Activated CD8-positive, alpha-beta memory T cell treated with anti-CD3 and anti-CD28 coated beads, Interleukin-2, amount 10 ng/mL, durations not matched to agents 7 days and 5 days (primary cell): ENCODE data around the gene ZNF618. TPM values are rescaled to one million over a fixed set of nuclear protein-coding genes. Genes with fewer than 3 reads are reported as not detected.

ENCODE experiments used
- ATAC-seq: fragments of 150-1000 bp; cut with Tn5 transposase; one replicate; pipeline ENCODE4 v1.10.0; 2021; ENCODE audit warnings: moderate library complexity
- CTCF ChIA-PET: fragments of 350-600 bp; sonication (Branson Sonifier 250); formaldehyde crosslinking; loops from one replicate; lab custom pipeline; 2021; ENCODE audit warnings: antibody characterized with exemption; lab: Charles Lee
- DNase-seq: peaks from one replicate; pipeline ENCODE4 v3.0.0-alpha.2; 2020
- H3K27ac Mint-ChIP-seq: one replicate; pipeline ENCODE4 v1.8.0; 2021; ENCODE audit warnings: mild to moderate bottlenecking, mixed read lengths
- H3K27me3 Mint-ChIP-seq: one replicate; pipeline ENCODE4 v1.8.0; 2021; ENCODE audit warnings: mixed read lengths
- H3K36me3 Mint-ChIP-seq: one replicate; pipeline ENCODE4 v1.8.0; 2021; ENCODE audit warnings: mild to moderate bottlenecking, mixed read lengths
- H3K4me1 Mint-ChIP-seq: one replicate; pipeline ENCODE4 v1.8.0; 2021; ENCODE audit warnings: mixed read lengths
- H3K4me3 Mint-ChIP-seq: one replicate; pipeline ENCODE4 v1.8.0; 2021; ENCODE audit warnings: mild to moderate bottlenecking, moderate library complexity, mixed read lengths
- H3K9me3 Mint-ChIP-seq: one replicate; pipeline ENCODE4 v1.8.0; 2022; ENCODE audit warnings: low read depth, mixed read lengths
- total RNA-seq, 2 experiments: library from RNA; stranded (reverse); gene quantifications; one replicate each; pipeline ENCODE4 v1.2.3, GENCODE V29; 2021

Gene ZNF618
- total RNA-seq, 2 experiments from 2014 or later, result 0.54 to 0.79 TPM

DNA sequence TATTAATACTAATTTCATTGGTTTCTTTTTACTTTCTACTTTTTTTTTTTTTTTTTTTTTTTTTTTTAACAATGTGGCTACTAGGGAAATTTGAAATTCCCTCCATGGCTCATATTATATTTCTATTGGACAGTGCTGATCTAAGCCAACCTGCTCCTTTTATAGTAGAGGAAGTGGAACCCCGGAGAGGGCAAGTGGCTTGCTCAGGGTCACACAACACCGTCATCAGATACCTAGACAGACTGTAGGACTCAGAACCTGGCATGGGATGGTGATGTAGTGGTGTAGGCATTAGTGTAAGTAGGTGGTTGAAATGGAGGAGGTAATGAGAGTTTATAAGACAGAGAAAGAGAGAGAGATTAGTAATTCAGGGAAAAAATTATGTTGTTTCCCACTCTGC lies 10.8 kb downstream of the ZNF618 start:
- ATAC-seq (no peak), DNase-seq (no peak)
- peaks cover 2% of the 10 kb centered on the region for H3K27me3 Mint-ChIP-seq
- H3K36me3 Mint-ChIP-seq, result peaks cover 1% of the 10 kb centered on the region
- no peak overlapping the region for H3K27ac Mint-ChIP-seq
- CTCF ChIA-PET, result no interaction called here
- H3K9me3 Mint-ChIP-seq, result peaks cover 2% of the 10 kb centered on the region
- H3K4me1 Mint-ChIP-seq, result peaks cover 14% of the 10 kb centered on the region
- no peak overlapping the region for H3K4me3 Mint-ChIP-seq

DNA sequence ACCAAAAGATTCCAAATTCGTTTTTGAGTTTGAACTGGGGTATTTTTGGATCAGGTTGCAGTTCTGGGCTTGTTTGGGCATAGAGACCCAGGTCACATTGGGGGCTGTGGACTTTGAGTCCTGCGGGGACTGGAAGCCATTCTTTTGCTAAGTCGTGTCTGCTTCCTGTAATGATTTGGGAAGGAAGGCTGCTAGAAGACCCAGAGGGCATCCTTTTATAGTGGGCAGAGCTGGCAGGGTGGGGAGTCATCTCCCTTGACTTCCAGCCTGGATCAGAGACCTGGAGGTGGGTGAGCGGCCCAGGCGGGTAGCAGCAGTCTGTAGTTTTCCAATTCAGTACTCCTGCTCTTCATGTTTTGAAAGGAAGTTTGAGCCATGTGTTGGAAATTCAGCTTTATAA lies 11.3 kb downstream of the ZNF618 start:
- H3K4me1 Mint-ChIP-seq, result peaks cover 14% of the 10 kb centered on the region
- CTCF ChIA-PET, result no interaction called here
- H3K27me3 Mint-ChIP-seq, result peaks cover 7% of the 10 kb centered on the region
- DNase-seq (peak; percentile 22), ATAC-seq (no peak)
- peaks cover 1% of the 10 kb centered on the region for H3K36me3 Mint-ChIP-seq
- H3K4me3 Mint-ChIP-seq, result no peak overlapping the region
- H3K27ac Mint-ChIP-seq, result no peak overlapping the region
- H3K9me3 Mint-ChIP-seq, result peaks cover 2% of the 10 kb centered on the region

GRCh38 chr9:113888336-113888735 lies 12.2 kb downstream of the ZNF618 start:
- peaks cover 10% of the 10 kb centered on the region for H3K27me3 Mint-ChIP-seq
- peaks cover 1% of the 10 kb centered on the region for H3K36me3 Mint-ChIP-seq
- peaks cover 2% of the 10 kb centered on the region for H3K9me3 Mint-ChIP-seq
- peak; percentile 28 for DNase-seq
- H3K4me1 Mint-ChIP-seq, result peaks cover 14% of the 10 kb centered on the region
- no peak for ATAC-seq
- H3K27ac Mint-ChIP-seq, result no peak overlapping the region
- no peak overlapping the region for H3K4me3 Mint-ChIP-seq
- CTCF ChIA-PET, result no interaction called here

- H3K36me3 Mint-ChIP-seq, result peaks cover 1% of the 10 kb centered on the region
- DNase-seq (peak; percentile 25), ATAC-seq (no peak)
- H3K27me3 Mint-ChIP-seq, result peaks cover 10% of the 10 kb centered on the region
- peaks cover 2% of the 10 kb centered on the region for H3K9me3 Mint-ChIP-seq
- H3K4me3 Mint-ChIP-seq, result no peak overlapping the region
- no peak overlapping the region for H3K27ac Mint-ChIP-seq
- CTCF ChIA-PET, result no interaction called here
- H3K4me1 Mint-ChIP-seq, result peaks cover 14% of the 10 kb centered on the region
Observed at GRCh38 chr9:113888976-113889375, 12.9 kb downstream of the ZNF618 start.

- H3K4me3 Mint-ChIP-seq, result no peak overlapping the region
- DNase-seq, result no peak
- peaks cover 11% of the 10 kb centered on the region for H3K4me1 Mint-ChIP-seq
- peaks cover 22% of the 10 kb centered on the region for H3K27me3 Mint-ChIP-seq
- CTCF ChIA-PET, result no interaction called here
- ATAC-seq, result no peak
- peaks cover 2% of the 10 kb centered on the region for H3K9me3 Mint-ChIP-seq
- H3K27ac Mint-ChIP-seq, result no peak overlapping the region
- peaks cover 1% of the 10 kb centered on the region for H3K36me3 Mint-ChIP-seq
Observed at GRCh38 chr9:113890704-113891103, 14.6 kb downstream of the ZNF618 start.

- no peak overlapping the region for H3K4me3 Mint-ChIP-seq
- H3K9me3 Mint-ChIP-seq, result peaks cover 2% of the 10 kb centered on the region
- CTCF ChIA-PET, result no interaction called here
- H3K36me3 Mint-ChIP-seq, result no peaks in the 10 kb centered on the region
- no peak for ATAC-seq
- no peaks in the 10 kb centered on the region for H3K4me1 Mint-ChIP-seq
- H3K27me3 Mint-ChIP-seq, result peaks cover 23% of the 10 kb centered on the region
- peak; percentile 4 for DNase-seq
- H3K27ac Mint-ChIP-seq, result no peak overlapping the region
Observed at GRCh38 chr9:113892861-113893491, 16.9 kb downstream of the ZNF618 start.

DNA sequence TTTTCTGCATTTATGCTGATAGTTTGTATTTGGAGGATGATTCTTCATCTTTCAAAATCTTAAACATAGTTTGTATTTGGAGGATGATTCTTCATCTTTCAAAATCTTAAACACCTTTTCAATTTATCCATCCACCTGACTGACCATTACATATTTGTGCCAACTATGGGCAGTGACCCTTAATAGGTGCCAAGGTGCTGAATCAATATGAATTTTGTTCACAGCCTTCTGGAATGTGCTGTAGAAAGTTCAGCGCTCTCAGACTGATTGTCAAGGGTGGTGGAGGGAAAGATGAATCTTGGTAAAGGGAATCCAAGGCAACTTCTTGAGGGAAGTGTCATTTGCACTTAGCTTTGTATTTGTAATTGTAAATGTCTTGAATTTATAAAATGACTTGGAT lies 18.1 kb downstream of the ZNF618 start:
- H3K4me1 Mint-ChIP-seq, result no peaks in the 10 kb centered on the region
- no peak overlapping the region for H3K4me3 Mint-ChIP-seq
- H3K9me3 Mint-ChIP-seq, result peaks cover 2% of the 10 kb centered on the region
- CTCF ChIA-PET, result no interaction called here
- DNase-seq, result no peak
- no peak overlapping the region for H3K27ac Mint-ChIP-seq
- peaks cover 30% of the 10 kb centered on the region for H3K27me3 Mint-ChIP-seq
- H3K36me3 Mint-ChIP-seq, result no peaks in the 10 kb centered on the region
- no peak for ATAC-seq

GRCh38 chr9:113895526-113895925 lies 19.4 kb downstream of the ZNF618 start:
- H3K36me3 Mint-ChIP-seq, result no peaks in the 10 kb centered on the region
- H3K27me3 Mint-ChIP-seq, result peaks cover 31% of the 10 kb centered on the region

GRCh38 chr9:113896713-113897112 lies 20.6 kb downstream of the ZNF618 start:
- Mint-ChIP-seq H3K4me1 (no peaks in the 10 kb centered on the region), H3K27me3 (peaks cover 31% of the 10 kb centered on the region), H3K4me3 (no peak overlapping the region), H3K9me3 (no peaks in the 10 kb centered on the region), H3K27ac (no peak overlapping the region), H3K36me3 (no peaks in the 10 kb centered on the region)
- no peak for DNase-seq
- ATAC-seq, result no peak
- CTCF ChIA-PET, result no interaction called here

More at GRCh38 chr9:113895526-113895925, 19.4 kb downstream of the ZNF618 start:
- no peak for ATAC-seq
- H3K4me3 Mint-ChIP-seq, result no peak overlapping the region
- H3K4me1 Mint-ChIP-seq, result no peaks in the 10 kb centered on the region
- H3K27ac Mint-ChIP-seq, result no peak overlapping the region
- H3K9me3 Mint-ChIP-seq, result no peaks in the 10 kb centered on the region
- no peak for DNase-seq
- CTCF ChIA-PET, result no interaction called here

GRCh38 chr9:113898151-113898550 lies 22.0 kb downstream of the ZNF618 start:
- H3K36me3 Mint-ChIP-seq, result no peaks in the 10 kb centered on the region
- no peak overlapping the region for H3K4me3 Mint-ChIP-seq
- H3K27ac Mint-ChIP-seq, result no peak overlapping the region
- CTCF ChIA-PET, result no interaction called here
- H3K4me1 Mint-ChIP-seq, result no peaks in the 10 kb centered on the region
- peaks cover 21% of the 10 kb centered on the region for H3K27me3 Mint-ChIP-seq
- no peaks in the 10 kb centered on the region for H3K9me3 Mint-ChIP-seq
- DNase-seq (no peak), ATAC-seq (no peak)

DNA sequence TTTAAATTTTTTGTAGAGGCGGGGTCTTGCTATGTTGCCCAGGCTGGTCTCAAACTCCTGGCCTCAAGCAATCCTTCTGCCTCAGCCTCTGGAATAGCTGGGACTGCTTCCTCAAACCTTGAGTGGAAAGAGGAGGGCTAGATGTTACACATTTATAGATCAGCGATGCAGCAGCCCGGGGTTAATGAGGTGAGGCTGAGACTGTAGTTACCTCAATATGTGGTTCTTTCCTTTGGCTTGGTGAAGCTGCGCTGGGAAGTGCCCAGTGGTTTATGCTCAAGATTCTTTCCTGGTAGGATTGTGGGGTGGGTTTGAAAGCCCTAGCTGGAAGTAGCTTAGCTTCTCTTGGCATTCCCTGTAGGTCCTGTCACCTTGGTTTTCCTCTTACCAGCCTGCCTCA lies 22.5 kb downstream of the ZNF618 start:
- Mint-ChIP-seq H3K9me3 (peaks cover 1% of the 10 kb centered on the region), H3K4me1 (no peaks in the 10 kb centered on the region), H3K36me3 (no peaks in the 10 kb centered on the region), H3K27ac (no peak overlapping the region), H3K4me3 (no peak overlapping the region), H3K27me3 (peaks cover 24% of the 10 kb centered on the region)
- CTCF ChIA-PET, result no interaction called here
- DNase-seq, result peak; percentile 4
- no peak for ATAC-seq

DNA sequence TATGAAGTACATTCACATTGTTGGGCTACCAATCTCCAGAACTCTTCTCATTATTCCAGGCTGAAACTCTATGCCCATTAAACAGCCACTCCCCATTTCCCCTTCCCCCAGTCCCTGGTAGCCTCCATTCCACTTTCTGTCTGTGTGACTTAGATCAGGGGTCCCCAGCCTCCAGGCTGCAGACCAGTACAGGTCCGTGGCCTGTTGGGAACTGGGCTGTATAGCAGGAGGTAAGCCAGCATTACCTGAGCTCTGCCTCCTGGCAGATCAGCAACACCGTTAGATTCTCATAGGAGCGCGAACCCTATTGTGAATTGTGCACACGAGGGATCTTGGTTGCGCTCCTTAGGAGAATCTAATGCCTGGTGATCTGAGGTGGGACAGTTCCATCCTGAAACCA lies 23.1 kb downstream of the ZNF618 start:
- CTCF ChIA-PET, result no interaction called here
- Mint-ChIP-seq H3K9me3 (peaks cover 3% of the 10 kb centered on the region), H3K4me1 (no peaks in the 10 kb centered on the region), H3K27ac (no peak overlapping the region), H3K36me3 (no peaks in the 10 kb centered on the region), H3K4me3 (no peak overlapping the region), H3K27me3 (peaks cover 27% of the 10 kb centered on the region)
- DNase-seq (peak; percentile 32), ATAC-seq (no peak)

DNA sequence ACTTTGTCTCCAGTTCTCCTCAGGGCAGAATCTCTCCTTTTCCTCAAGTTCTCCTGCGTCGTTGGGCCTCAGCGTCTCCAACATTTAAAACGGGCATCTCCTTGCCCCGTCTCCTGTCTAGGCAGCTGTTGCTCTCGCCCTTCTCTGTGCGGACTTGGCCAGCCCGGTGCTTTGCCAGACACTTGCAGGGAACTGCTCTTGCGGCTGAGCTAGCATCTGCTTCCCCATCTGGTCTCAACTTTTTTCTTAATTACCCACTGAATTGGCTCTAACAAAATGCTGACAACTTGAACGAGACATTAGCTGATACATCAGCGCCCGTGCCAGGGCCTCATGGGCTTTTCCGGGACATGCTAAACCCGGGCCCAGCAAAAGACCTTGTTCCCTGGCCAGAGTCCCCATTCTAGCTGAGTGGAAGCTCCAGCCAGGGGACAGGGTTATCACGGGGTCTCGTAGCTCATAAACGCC lies 25.1 kb downstream of the ZNF618 start:
- H3K36me3 Mint-ChIP-seq, result no peaks in the 10 kb centered on the region
- CTCF ChIA-PET, result no interaction called here

DNA sequence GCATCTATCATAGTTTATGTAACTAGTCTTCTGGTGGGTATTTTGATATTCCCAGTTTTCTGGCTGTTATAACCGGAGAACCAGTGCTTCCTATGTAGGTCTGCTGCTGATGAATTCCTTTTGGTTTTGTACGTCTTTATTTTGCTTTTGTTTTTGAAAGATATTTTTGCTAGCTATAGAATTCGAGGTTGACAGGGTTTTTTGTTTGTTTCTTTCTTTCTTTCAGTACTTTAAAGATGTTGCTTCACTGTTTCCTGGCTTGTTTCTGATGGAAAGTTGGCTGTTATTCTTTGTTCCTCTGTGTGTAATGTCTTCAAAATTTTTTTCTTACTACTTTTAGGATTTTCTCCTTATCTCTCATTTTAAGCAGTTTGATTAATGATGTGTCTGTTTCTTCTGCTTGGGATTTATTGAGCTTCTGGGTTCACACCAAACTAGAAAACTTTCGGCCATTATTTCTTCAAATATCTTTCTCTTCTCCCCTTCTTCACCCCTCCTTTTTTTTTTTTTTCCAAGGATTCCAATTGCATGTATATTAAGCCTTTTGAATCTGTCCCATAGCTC lies 27.5 kb downstream of the ZNF618 start:
- no peak for DNase-seq
- H3K9me3 Mint-ChIP-seq, result peaks cover 3% of the 10 kb centered on the region
- CTCF ChIA-PET, result no interaction called here
- ATAC-seq, result no peak
- H3K4me3 Mint-ChIP-seq, result no peak overlapping the region
- H3K4me1 Mint-ChIP-seq, result peaks cover 4% of the 10 kb centered on the region
- H3K27me3 Mint-ChIP-seq, result peaks cover 14% of the 10 kb centered on the region
- H3K36me3 Mint-ChIP-seq, result no peaks in the 10 kb centered on the region
- no peak overlapping the region for H3K27ac Mint-ChIP-seq

More for the DNA sequence above, 25.1 kb downstream of the ZNF618 start:
- DNase-seq, result no peak
- no peak overlapping the region for H3K27ac Mint-ChIP-seq
- H3K9me3 Mint-ChIP-seq, result peaks cover 3% of the 10 kb centered on the region
- no peak overlapping the region for H3K4me3 Mint-ChIP-seq
- H3K27me3 Mint-ChIP-seq, result peaks cover 17% of the 10 kb centered on the region
- no peaks in the 10 kb centered on the region for H3K4me1 Mint-ChIP-seq
- ATAC-seq, result no peak
